T-helper 2 cell treated with Interferon-gamma antibody and Interleukin-4, amounts not matched to agents 5 μg/mL and 100 μg/mL, for 36 hours (primary cell): ENCODE data around the gene RPL35.

ENCODE experiments used
- DNase-seq: peaks from one replicate; pipeline ENCODE4 v3.0.0; 2021; ENCODE audit warnings: low spot score
- H3K27ac Mint-ChIP-seq: one replicate; pipeline ENCODE4 v1.8.0; 2021; ENCODE audit warnings: mild to moderate bottlenecking, mixed read lengths
- H3K27me3 Mint-ChIP-seq: one replicate; pipeline ENCODE4 v1.8.0; 2021; ENCODE audit warnings: low read depth, mixed read lengths
- H3K36me3 Mint-ChIP-seq: one replicate; pipeline ENCODE4 v1.8.0; 2021; ENCODE audit warnings: low read depth, mixed read lengths
- H3K4me1 Mint-ChIP-seq: one replicate; pipeline ENCODE4 v1.8.0; 2021; ENCODE audit warnings: low read depth, mixed read lengths
- H3K4me3 Mint-ChIP-seq: one replicate; pipeline ENCODE4 v1.8.0; 2022; ENCODE audit warnings: mild to moderate bottlenecking, moderate library complexity, mixed read lengths
- H3K9me3 Mint-ChIP-seq: one replicate; pipeline ENCODE4 v1.8.0; 2021; ENCODE audit warnings: mixed read lengths

Gene RPL35

DNA sequence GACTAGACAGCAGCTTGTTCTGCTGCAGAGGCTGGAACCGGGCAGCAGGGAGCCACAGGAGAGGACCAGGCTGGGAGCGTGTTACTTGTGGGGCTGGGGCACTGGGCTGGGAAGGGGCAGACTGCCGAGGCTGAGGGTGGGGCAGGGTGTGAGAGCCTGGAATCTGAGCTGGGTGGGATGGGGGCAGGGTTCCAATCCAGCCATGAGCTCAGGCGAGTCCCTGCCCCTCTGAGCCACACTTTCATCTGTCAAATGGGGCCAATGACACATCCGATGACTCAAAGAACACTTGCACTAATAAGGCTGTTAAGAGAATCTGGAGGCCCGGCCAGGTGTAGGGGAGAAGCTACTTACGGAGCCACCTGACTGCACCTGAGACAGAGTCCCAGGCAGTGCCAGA is 27.2 kb downstream of the RPL35 start:
- Mint-ChIP-seq H3K36me3 (no peaks in the 10 kb centered on the region), H3K27me3 (peaks cover 10% of the 10 kb centered on the region), H3K27ac (no peak overlapping the region), H3K9me3 (no peaks in the 10 kb centered on the region), H3K4me3 (no peak overlapping the region), H3K4me1 (no peaks in the 10 kb centered on the region)
- DNase-seq, result no peak

DNA sequence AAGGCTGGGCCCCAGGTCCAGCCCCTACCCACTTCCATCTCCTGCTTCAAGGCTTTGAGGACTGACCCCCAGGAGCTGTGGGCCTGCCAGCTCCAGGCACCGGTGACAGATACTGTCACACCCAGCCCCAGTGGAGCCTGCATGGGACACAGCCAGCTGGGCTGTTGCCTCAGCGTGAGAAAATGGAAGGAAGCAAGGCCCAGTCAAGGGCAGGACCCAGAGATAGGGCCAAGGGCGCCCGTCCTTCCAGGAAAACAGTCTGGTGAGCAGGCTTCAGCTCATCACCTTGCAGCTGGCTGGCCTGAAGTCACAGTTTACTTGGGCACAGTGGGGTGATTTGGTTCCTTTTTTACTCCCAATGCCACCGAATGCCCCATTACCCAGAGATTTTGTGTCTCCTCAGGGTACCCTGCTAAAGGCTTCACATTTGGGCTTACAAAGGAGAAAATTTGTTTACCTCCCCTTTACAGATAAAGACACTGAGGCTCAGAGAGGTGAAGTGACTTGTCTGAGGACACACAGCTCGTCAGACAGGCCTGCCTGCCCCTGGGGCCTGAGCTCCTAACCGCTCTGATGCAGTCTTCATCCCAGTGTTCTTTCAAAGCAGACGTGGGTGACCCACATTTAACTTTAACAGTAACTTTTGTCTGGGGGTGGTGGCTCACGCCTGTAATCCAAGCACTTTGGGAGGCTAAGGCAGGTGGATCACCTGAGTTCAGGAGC is 30.0 kb downstream of the RPL35 start:
- H3K27ac Mint-ChIP-seq, result no peak overlapping the region
- DNase-seq, result no peak
- no peaks in the 10 kb centered on the region for H3K36me3 Mint-ChIP-seq
- no peaks in the 10 kb centered on the region for H3K9me3 Mint-ChIP-seq
- peaks cover 2% of the 10 kb centered on the region for H3K27me3 Mint-ChIP-seq
- H3K4me1 Mint-ChIP-seq, result no peaks in the 10 kb centered on the region
- no peak overlapping the region for H3K4me3 Mint-ChIP-seq

DNA sequence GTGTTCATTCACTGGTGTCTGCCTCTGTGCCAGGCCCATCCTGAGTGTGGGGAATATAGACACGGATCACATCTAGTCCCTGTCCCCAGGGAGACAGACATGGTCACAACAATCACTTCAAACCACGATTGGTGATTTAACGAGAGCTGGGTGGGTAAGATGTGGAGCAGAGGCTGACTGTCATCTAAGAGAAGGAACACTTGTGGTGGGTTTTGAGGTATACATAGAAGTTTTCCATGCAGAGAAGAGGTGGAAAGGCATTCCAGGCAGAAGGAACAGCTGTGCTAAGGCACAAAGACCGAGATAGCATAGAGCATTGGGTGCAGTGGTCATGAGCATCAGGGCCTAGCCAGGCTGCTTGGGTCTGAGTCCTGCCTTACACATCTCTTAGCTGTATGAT is 31.2 kb downstream of the RPL35 start:
- no peaks in the 10 kb centered on the region for H3K36me3 Mint-ChIP-seq
- H3K9me3 Mint-ChIP-seq, result no peaks in the 10 kb centered on the region
- H3K4me3 Mint-ChIP-seq, result no peak overlapping the region
- DNase-seq, result no peak
- H3K27ac Mint-ChIP-seq, result no peak overlapping the region
- H3K4me1 Mint-ChIP-seq, result no peaks in the 10 kb centered on the region
- H3K27me3 Mint-ChIP-seq, result peaks cover 2% of the 10 kb centered on the region

DNA sequence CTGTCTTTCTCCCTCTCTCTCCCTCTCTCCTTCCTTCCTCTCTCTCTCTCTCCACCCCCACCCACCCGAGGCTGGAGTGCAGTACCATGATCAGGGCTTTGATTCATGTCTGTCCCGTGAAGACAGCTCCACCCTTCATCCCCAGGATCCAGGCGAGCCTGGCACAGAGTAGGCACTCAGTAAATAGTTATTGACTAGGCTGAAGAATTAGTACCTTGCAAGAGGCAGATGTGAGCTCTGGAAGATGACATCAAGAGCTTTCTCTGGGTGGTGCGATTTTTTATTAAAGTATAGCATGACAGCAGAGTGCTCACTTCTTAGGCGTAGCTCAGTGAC is 32.5 kb downstream of the RPL35 start:
- DNase-seq, result no peak
- Mint-ChIP-seq H3K4me1 (no peaks in the 10 kb centered on the region), H3K27me3 (peaks cover under 1% of the 10 kb centered on the region), H3K27ac (no peak overlapping the region), H3K4me3 (no peak overlapping the region), H3K36me3 (no peaks in the 10 kb centered on the region), H3K9me3 (no peaks in the 10 kb centered on the region)

DNA sequence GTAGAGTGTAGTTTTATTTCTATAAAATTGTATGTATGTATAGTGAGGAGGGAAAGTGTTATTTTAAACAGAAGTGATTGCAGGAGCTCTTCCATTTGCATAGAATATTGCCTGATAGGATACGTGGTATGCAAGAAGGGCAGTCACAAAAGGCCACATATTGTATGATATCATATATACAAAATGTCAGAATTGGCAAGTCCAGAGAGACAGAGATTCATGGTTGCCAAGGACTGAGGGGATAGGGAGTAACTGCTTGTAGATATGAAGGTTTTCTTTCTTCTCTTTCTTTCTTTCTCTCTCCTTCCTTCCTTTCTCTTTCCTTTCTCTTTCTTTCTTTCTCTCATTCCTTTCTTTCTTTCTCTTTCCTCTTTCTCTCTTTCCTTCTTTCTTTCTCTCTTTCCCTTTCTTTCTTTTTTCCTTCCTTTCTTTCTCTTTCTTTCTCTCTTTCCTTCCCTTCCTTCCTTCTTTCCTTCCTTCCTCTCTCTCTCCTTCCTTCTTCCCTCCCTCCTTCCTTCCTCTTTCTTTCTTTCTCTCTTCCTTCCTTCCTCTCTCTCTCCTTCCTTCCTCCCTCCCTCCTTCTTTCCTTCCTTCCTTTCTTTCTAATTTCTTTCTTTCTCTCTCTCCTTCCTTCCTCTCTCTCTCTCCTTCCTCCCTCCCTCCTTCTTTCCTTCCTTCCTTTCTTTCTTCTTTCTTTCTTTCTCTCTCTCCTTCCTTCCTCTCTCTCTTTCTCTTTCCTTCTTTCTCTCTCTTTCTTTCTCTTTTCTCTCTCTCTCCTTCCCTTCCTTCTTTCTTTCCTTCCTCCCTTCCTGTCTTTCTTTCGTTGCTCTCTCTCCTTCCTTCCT is 33.0 kb downstream of the RPL35 start:
- Mint-ChIP-seq H3K4me3 (no peak overlapping the region), H3K9me3 (no peaks in the 10 kb centered on the region), H3K27ac (no peak overlapping the region), H3K36me3 (no peaks in the 10 kb centered on the region), H3K4me1 (no peaks in the 10 kb centered on the region), H3K27me3 (no peaks in the 10 kb centered on the region)
- no peak for DNase-seq

DNA sequence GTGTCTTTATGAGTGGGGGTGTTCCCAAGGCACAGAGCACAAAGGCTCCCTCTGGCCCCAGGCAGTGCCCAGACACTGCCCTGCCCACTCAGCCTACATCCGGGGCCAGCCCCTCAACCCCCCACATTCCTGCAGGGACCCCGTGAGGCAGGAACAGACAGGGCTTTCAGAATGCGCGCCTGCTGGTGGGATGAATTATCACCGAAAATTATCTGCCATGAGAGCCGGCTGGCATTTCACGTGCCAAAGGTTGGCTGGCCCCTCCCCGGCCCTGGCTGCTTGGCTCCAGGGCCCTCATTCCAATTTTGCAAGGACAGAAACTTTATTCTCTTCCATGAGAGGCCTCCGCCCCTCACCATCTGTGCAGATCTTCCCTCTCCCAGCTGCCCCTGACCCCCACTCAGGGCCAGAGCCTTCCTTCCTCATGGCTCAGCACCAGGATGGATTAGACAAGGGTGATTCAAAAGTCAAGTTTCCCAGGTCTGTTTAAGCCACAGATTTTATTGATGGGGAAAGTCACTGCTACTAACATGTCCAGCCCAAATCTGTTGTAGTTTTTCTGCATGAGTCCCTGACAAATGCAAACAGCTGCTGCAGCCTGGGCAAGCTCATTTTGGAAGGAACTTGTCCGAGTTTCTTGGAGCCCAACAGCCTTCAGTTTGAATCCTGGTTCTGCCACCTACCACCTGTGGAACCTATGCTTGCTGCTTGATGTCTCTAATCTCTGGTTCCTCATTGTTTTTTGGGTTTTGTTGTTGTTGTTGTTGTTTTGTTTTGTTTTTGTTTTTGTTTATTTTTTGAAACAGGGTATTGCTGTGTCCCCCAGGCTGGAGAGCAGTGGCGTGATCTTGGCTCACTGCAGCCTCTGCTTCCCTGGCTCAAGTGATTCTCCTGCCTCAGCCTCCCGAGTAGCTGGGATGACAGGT is 40.8 kb downstream of the RPL35 start:
- Mint-ChIP-seq H3K36me3 (no peaks in the 10 kb centered on the region), H3K27me3 (peaks cover 4% of the 10 kb centered on the region), H3K4me1 (peaks cover 9% of the 10 kb centered on the region), H3K4me3 (no peak overlapping the region), H3K27ac (no peak overlapping the region), H3K9me3 (no peaks in the 10 kb centered on the region)
- DNase-seq, result no peak

DNA sequence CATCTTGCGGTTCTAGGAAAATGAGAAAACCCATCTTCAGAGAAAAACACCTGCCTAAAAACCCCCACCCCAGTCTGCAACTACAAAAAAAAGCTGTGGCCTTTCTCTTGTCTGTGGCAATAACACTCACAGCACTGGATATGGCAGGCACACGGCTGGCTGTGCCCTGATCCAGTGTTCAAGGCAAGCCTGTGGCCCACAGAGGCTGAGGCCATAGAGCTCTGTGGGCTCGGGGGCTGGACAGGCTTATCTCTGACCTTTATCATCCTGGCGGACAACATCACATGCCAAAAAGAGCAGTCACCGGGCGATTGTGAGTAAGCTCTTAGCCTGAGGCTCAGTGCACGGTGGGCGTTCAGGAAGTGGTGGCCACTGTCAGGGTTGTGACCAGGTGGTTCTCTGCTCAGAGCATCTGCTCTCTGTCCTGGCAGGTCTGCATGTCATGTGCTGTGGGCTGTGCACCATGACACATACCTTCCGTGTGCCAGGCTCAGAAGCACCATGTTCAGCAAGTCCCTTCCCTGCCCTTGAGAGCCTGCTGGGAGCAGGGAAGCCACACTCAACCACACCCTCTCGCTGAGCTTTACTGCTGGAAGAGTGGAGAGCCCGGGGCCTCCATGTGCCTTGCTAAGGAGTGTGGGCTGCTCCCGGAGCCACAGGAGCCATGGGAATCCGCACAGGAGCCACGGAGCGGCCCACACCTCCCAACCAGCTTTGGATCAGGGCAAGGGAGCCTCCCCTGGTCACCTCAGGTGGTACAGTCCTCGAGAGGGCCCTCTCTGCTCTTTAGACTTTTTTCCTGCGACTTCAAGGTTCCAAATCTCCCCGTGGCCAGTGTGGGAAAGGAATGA is 43.1 kb downstream of the RPL35 start:
- Mint-ChIP-seq H3K4me3 (no peak overlapping the region), H3K27ac (peak overlapping the region; percentile 4), H3K9me3 (no peaks in the 10 kb centered on the region), H3K36me3 (no peaks in the 10 kb centered on the region), H3K27me3 (peaks cover 4% of the 10 kb centered on the region), H3K4me1 (peaks cover 9% of the 10 kb centered on the region)
- peak; percentile 55 for DNase-seq

DNA sequence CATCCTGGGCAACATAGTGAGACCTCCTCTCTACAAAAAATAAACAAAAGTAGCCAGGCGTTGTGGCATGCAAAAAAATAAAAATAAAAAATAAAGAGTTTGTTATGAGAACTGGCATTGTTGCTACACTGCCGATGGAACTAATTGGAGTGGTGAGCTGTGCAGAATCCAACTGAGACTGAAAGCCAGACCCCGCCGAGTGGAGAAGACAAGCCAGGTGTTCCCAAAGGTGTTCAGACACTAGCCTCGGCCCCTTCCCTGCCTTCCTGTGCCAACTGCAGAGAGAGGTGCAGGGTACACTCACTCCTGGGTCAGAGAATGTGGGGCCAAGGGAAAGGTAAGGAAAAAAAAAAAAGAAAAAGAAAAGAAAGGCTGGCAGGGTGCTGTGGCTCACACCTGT is 46.2 kb downstream of the RPL35 start:
- Mint-ChIP-seq H3K27ac (no peak overlapping the region), H3K4me1 (peaks cover 9% of the 10 kb centered on the region), H3K36me3 (no peaks in the 10 kb centered on the region), H3K9me3 (no peaks in the 10 kb centered on the region), H3K27me3 (no peaks in the 10 kb centered on the region), H3K4me3 (no peak overlapping the region)
- DNase-seq, result no peak

DNA sequence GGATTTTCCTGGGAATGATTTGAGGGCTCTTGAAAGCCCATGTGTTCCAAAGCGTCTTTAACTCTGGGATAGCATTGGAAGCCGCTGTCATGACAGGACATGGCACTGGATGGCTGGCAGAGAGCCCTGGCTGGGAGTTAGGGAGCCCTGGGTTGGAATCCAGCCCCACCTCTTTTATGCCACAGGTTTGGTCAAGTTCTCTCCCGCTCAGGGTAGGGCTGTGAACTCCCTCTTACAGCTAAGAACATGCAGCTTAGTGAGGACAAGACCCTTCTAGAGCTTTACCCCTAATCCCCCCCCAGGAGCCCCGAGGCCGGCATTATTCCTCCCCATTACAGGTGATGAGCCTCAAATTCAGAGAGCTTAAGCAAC is 47.6 kb downstream of the RPL35 start:
- H3K27ac Mint-ChIP-seq, result no peak overlapping the region
- no peaks in the 10 kb centered on the region for H3K9me3 Mint-ChIP-seq
- no peaks in the 10 kb centered on the region for H3K36me3 Mint-ChIP-seq
- H3K4me1 Mint-ChIP-seq, result peaks cover 9% of the 10 kb centered on the region
- no peak overlapping the region for H3K4me3 Mint-ChIP-seq
- DNase-seq, result no peak
- no peaks in the 10 kb centered on the region for H3K27me3 Mint-ChIP-seq

DNA sequence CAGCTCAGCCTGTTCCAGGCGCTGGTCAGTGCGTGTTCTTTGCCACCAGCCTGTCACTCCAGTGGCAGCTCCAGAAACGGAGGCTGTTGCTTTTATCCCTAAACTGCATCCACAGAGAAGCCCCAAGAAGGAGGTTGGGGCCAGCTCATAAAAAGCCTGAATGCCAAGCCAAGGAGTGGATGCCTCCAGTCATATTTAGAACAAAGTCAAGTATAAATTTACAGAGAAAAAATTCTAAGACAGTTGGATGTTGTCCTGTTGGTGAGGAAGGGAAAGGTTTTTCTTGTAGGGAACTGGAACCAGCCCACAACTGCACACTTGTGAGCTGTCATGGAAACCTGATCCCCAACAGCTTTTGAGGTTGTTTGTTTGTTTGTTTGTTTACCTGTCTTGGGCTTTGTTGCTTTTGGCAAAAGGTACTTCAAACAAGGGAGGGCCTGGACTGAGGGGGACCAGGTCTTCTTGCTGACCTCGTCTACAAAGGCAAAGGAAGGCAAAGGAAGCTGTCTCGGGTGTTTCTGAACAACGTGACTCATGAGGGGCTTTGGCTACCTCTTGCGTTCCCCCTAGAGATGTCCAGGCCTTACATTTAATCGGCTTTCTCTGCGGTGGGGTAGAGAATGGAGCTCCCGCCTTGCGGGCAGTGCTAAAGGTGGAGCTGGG is 48.1 kb downstream of the RPL35 start:
- no peak for DNase-seq
- Mint-ChIP-seq H3K4me3 (no peak overlapping the region), H3K9me3 (no peaks in the 10 kb centered on the region), H3K27ac (no peak overlapping the region), H3K36me3 (no peaks in the 10 kb centered on the region), H3K27me3 (no peaks in the 10 kb centered on the region), H3K4me1 (peaks cover 7% of the 10 kb centered on the region)

DNA sequence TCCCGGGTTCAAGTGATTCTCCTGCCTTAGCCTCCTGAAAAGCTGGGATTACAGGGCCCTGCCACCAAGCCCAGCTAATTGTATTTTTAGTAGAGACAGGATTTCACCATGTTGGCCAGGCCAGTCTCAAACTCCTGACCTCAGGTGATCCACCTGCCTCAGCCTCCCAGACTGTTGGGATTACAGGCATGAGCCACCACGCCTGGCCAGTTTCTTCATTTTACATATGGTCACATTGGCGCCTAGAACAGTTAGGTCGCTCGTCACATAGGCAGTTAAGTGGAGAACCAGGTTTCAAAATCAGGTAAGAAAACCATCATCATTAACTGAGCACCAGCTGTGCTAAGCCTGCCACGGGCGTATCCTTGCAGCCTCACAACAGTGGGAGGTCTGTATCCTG is 48.7 kb downstream of the RPL35 start:
- Mint-ChIP-seq H3K4me3 (no peak overlapping the region), H3K9me3 (no peaks in the 10 kb centered on the region), H3K27ac (no peak overlapping the region), H3K27me3 (no peaks in the 10 kb centered on the region), H3K36me3 (no peaks in the 10 kb centered on the region), H3K4me1 (peaks cover 1% of the 10 kb centered on the region)
- no peak for DNase-seq

DNA sequence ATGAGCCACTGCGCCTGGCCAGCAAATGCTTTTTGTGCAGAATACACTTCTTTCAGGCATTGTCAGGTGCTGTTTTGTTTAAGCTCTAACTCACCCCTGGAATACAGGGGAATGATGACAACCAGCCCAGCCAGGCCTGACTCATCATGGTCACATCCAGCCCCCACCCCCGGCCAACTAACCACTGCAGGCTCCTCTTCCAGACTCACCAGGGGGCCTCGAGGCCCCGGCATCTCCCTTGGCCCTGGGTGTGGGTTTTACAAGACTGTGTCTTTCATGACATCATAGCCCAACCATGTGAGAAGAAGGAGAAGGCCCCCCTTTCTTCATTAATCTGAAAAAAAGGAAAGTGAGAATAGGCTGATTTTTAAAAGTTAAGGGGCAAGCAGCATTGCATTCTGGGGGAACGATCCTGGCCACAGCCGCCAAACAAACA is 49.3 kb downstream of the RPL35 start:
- Mint-ChIP-seq H3K4me1 (no peaks in the 10 kb centered on the region), H3K4me3 (no peak overlapping the region), H3K27me3 (no peaks in the 10 kb centered on the region), H3K9me3 (no peaks in the 10 kb centered on the region), H3K36me3 (no peaks in the 10 kb centered on the region), H3K27ac (no peak overlapping the region)
- DNase-seq, result no peak
